GM19043 (cell line): ENCODE data around the gene AMFR.
A peak's percentile ranks its signal among the peaks of the same experiment; 100 is the strongest.

Experiments used
- ATAC-seq: cut with Tn5 transposase; IDR thresholded peaks from one replicate; pipeline ENCODE4 v1.9.1; 2021; ENCODE audit warnings: low read depth; ENCODE audit not compliant: unreplicated experiment

AMFR gene

DNA sequence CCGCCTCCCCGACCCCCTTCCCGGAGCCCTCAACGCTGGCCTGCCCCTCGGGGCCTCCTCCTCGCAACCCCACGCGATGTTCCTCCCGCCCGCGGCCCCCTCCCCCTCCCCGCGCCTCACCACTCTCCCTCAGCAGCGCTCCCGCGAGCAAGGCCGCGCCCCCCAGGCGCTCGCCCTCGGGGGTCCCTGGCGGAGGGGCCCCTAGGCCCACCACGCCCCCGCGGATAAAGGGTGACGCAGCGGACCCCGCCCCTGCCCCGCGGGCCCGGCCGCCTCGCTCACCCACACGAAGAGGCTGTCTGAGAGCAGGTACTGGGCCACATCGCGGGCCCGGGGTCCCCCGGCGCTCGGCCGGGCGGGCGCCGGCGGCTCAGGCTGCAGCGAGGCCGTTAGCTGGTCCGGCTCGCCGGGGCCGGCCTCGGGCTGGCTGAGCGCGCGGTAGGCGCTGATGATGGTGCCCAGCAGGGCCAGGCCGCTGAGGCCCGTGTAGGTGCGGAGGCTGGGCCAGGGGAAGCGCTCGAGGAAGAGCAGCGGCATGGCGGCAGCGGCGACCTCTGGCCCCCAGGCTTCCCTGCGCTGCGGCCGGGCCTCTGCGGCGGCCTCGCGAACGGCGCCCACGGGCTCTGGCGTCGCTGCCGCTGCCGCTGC is 430 bp downstream of the AMFR start:
- ATAC-seq: peak; percentile 19

GRCh38 chr16:56424404-56424764 is 961 bp downstream of the AMFR start:
- no peak for ATAC-seq

DNA sequence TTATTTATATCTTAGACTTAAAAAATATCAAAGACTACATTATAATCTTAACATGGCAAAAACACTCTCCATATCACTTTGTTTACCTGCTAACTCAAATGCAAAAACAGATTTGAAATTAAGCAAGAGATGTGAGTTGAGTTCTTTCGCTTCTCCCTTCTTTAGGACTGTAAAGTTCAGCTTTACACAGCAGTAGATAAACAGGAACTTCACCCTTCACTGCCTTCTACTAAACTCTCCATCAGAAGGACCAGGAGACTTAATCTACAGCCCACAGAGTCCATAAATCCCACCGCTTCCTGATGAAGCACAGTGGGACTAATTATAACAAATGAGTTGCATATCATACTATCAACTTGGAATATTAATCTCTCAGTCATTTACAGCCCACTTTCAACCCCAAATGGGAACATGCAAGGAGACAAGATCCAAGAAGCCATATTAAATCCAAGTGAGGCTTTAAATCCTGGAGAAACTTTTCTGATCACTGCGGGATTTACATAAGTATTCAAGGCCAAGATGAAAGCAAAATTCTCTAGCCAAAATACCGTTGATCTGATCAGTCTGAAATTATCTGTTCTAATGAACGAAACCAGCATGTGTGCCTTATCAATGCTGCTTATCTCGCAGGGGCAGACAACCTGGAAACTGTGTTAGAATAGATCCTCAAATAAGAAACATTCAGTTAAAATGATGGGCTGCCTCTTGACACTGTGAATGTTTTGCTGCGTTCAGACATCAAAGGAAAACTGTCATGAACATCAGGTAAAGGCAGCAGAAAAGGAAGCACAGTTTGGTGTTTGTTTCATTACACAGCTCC is 1.6 kb downstream of the AMFR start:
- no peak for ATAC-seq

DNA sequence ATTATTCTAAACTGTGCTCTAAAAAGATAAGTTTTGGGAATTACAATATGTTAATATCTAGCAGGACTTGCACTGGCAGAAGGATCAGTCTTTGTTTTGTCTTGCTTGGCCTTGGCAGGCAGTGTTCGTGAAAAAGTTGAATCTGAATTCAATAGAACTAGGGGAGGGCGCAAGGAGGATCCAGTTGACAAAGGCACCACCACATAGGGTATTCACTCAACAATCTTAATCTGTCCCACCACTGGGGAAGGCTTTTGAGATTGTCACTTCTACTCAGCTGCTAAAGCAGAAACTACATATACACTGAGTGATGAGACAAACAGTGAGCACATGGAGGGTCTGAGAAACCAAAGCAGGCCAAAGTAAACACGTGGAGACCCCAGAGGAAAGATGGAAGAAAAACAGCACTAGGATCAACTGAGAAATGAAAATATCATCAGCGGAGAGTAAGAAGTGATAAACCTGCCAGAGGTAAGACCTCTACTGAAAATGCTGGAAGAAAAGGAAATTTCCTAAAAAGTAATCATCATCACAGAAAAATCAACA is 2.4 kb downstream of the AMFR start:
- ATAC-seq: no peak

DNA sequence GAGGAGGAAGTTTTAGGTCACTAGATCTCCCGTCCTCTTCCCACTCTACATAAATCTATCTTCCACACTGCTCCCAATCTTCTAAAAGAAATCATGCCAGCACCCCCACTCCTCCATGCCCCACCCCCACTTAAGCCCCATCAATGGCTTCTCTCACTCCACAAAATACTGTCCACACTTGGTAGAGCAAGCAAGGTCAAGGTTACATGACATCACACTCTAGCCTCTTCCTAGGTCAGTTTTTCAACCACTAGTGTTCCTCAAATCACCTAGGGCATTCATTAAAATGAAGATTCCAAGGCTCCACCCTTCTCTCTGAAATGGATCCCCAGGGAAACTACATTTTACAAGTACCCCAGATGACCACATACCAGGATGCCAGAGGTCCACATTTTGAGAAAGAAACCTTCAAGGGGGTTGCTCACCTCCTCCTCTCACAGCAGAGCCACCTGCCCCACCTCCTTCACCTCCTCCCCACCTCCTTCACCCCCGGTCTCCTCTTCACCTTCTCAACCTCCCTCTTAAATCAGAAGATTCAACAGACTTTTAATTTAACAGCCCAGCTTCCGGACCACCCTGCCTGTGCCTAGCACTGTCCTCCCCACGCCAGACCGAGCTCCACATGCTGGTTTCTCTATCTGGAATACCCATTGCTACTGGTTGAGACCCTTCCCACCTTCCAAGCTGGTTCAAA is 3.2 kb downstream of the AMFR start:
- ATAC-seq: no peak

- ATAC-seq: no peak
Measured at GRCh38 chr16:56421313-56421712, 4.0 kb downstream of the AMFR start.

DNA sequence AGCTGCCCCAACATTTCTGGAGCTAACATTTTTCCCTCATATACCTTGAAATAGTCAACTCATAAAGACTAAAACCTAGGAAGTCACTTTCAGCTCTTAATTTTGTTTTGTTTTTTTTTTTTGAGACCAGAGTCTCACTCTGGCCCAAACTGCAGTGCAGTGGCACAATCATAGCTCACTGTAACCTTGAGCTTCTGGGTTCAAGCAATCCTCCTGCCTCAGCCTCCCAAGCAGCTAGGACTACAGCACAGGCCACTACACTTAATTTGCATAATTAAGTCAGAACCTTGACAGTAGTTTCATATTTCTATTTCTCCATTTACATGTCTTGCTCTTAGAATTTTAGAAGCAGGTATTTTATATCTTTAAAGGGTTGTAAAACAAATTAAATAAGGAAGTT is 4.7 kb downstream of the AMFR start:
- ATAC-seq: no peak

- ATAC-seq: no peak
Measured at GRCh38 chr16:56419740-56420548, 5.4 kb downstream of the AMFR start.

GRCh38 chr16:56417138-56417537 is 8.2 kb downstream of the AMFR start:
- no peak for ATAC-seq

GRCh38 chr16:56415875-56416274 is 9.5 kb downstream of the AMFR start:
- ATAC-seq: no peak

DNA sequence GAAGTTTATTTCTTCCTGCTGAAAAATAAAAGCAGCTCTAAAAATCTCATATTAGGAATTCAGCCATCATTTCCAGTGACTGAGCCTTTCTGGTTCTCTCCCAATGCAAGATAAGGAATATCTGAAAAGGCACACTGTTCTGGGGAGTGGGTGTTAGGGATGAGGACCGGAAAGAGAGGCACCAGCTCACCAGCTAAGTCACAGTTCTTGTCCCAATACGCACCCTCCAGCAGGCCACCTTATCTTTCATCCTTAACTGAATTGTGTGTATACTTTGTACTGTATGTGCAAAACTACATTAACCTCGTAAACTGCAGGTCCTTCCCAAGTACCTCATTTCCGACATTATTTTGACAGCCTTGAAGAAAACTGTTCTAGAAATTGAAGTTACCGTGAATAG is 11.0 kb downstream of the AMFR start:
- no peak for ATAC-seq

DNA sequence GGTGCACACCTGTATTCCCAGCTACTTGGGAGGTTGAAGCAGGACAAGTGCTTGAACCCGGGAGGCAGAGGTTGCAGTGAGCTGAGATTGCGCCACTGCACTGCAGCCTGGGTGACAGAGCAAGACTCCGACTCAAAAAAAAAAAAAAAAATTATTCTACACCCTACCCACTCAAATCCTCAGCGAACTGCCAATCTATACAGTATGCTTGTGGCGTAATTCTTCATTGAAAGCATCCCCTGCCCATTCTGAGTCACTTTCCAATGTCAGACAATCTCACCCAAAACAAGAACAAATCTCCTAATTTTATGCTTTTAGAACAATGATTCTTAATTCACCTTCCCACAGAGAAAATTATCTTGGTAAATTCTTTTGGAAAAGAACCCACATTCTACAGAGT is 12.0 kb downstream of the AMFR start:
- no peak for ATAC-seq

DNA sequence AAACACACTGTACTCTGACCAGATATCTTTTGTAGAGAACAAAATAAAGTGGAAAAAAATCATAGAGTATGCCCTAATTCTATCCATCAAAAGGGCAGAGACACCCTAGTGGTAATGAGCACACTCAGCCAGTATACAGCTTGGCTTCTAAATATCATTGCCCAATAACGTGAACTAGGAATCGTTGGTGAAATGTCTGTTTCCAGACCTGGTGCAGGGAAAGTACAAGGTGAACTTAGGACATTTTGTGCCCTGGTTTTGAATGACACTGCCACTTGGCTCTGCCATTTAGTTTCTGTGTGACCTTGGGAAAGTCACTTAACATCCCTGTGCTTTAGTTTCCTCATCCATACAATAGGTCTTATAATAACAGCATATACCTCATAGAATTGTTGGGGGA is 13.7 kb downstream of the AMFR start:
- ATAC-seq: no peak

GRCh38 chr16:56411123-56411522 is 14.2 kb downstream of the AMFR start:
- no peak for ATAC-seq

- no peak for ATAC-seq
Measured at GRCh38 chr16:56409195-56409594, 16.1 kb downstream of the AMFR start.

DNA sequence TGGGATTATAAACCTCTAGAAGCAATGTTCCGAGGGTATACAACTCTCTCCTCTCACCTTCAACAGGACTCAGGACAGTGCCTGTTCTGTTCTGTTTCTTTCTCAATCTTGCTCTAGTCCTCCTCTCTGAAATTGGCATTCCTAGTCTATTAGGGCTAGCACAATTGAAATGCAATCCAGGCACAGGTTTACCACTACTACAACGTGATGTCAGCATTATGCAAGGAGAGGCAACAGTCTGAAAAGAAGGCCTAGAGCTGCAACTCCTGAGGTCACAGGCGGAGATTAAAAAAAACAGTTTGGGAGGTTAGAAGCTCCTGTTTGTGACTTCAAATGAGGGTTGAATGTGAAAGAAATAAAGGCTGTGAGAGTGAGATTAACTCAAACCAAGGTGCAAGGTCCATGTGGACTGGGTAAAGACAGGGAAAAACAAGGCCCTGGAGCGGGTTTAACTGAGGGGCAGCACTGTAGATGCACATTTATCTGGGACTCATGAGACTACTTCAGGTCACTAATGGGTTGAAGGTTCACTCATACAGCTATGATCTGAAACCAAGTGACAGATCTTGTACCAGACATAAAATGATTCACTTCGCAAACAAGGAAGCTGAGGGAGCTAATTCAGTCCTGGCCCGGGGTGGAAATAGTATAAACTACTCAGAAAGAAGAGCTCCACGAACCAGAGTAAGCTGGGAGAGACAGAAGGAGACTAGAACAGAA is 16.8 kb downstream of the AMFR start:
- no peak for ATAC-seq

DNA sequence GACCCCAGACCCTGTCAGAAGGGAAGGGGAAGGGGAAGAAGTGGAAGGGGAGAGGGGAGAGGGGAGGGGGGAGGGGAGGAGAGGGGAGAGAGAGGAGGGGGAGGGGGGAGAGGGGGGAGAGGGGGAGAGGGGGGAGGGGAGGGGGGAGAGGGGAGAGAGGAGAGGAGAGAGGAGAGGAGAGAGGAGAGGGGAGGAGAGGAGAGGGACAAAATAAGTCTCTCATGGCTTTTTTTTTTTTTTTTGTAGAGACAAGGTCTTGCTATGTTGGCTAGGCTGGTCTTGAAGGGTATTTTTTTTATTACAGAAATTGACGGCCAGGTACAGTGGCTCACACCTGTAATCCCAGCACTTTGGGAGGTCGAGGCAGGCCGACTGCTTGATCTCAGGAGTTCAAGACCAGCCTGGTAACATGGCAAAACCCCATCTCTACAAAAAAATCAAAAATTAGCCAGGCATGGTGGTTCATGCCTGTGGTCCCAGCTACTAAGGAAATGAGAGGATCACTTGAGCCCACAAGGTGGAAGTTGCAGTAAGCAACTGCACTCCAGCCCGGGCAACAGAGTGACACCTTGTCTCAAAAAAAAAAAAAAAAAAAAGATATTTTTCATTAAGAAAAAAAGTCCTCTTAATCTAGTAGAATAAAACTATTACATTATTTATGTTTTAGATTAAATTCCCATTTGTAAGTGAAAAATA is 19.2 kb downstream of the AMFR start:
- ATAC-seq: no peak

DNA sequence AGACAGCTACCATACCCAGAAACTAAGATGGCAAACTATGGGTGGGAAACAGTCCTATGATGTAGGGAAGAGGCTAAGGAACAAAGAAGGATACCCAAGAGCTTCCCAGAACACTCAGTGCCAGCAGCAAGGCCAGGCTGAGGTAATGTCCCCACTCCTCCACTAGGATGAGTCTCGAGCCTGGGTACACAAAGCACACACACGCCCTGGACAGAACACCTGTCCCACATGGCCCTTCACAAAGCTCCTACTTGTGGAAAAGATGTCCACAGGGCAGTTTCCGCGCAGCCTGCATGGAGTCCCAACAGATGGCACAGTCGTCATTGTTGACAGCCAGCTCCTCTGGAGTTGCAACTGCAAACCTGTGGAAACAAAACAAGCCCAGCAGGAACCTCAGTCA is 23.9 kb downstream of the AMFR start:
- no peak for ATAC-seq

DNA sequence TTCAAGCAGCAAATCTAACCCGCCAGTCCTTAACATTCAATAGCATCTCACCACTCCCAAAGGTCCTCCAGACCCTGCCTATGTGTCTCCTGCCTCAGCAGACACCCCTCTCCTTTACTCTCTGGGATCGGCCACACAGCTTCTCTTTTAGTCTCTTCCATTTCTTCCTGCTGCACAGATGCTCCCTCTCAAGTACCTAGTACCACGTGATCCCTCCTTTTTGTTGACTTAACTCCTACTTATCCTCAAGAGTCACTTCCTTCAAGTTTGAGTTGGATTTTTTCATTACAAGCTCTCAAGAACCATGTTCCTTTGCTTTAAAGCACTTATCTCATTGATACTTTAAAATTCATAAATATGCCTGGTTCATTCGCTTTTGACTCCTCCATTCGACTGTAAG is 24.9 kb downstream of the AMFR start:
- ATAC-seq: no peak
